ENCODE results near the gene GSG1. TPM values are rescaled to one million over a fixed set of nuclear protein-coding genes. Genes with fewer than 3 reads are reported as not detected.

GSG1 gene
- total RNA-seq, 1 experiment from 2014 or later, result 0.22 TPM

GRCh38 chr12:13128291-13128965 lies 25.0 kb upstream of the GSG1 start:
- no peak for TF ChIP-seq CTCF (conservative IDR thresholded peaks at IDR 0.05)
- peaks cover 4% of the 10 kb centered on the region for H3K4me1 ChIP-seq (ENCODE audit: insufficient read depth, low read length)
- H2BK120ac ChIP-seq (ENCODE audit: low read depth, low read length, poor library complexity, severe bottlenecking), result no peak overlapping the region
- H3K9ac ChIP-seq (ENCODE audit: extremely low read depth, insufficient read length, low read length), result no peak overlapping the region
- no peak overlapping the region for H2BK5ac ChIP-seq (ENCODE audit: insufficient read length, low read length)
- no peak overlapping the region for H3K14ac ChIP-seq (ENCODE audit: insufficient read depth, low read length)
- WGBS (ENCODE audit: extremely low coverage, insufficient read length, low lambda C conversion rate), result no CpG with 5 or more reads among the region's 8 CpGs
- H3K27ac ChIP-seq (ENCODE audit: insufficient read length, low read depth, low read length), result no peak overlapping the region
- H2BK12ac ChIP-seq (ENCODE audit: insufficient read length, low read depth, low read length), result no peak overlapping the region
- no peak overlapping the region for H3K4me3 Mint-ChIP-seq
- no peak overlapping the region for H4K8ac ChIP-seq (replicated peaks; ENCODE audit: insufficient read length, low read depth, low read length)
- no peaks in the 10 kb centered on the region for H3K9me3 ChIP-seq (ENCODE audit: control insufficient read depth, low read depth, low read length)
- H3K27me3 ChIP-seq (ENCODE audit: insufficient read depth, low read length), result no peaks in the 10 kb centered on the region
- no peak overlapping the region for H3K4me2 ChIP-seq (ENCODE audit: insufficient read depth, insufficient read length, low read length)
- H2AK5ac ChIP-seq (ENCODE audit: insufficient read length, low read length), result no peak overlapping the region
- no peak overlapping the region for H3K23ac ChIP-seq (ENCODE audit: insufficient read length, low read depth, low read length)
- no peak for DNase-seq
- no peak overlapping the region for H4K91ac ChIP-seq (ENCODE audit: insufficient read length, low read depth, low read length)
- H4K20me1 ChIP-seq (ENCODE audit: control insufficient read depth, insufficient read depth, insufficient read length), result no peaks in the 10 kb centered on the region
- H3K56ac ChIP-seq (ENCODE audit: insufficient read length, low read depth, low read length), result no peak overlapping the region
- no peaks in the 10 kb centered on the region for H3K23me2 ChIP-seq (ENCODE audit: insufficient read length, low read depth, low read length, poor library complexity, severe bottlenecking)
- H3T11ph ChIP-seq (ENCODE audit: low read length), result no peak overlapping the region
- H2BK20ac ChIP-seq (ENCODE audit: low read depth, low read length, poor library complexity, severe bottlenecking), result no peak overlapping the region
- H3K4me1 Mint-ChIP-seq, result peaks cover 13 to 15% of the 10 kb centered on the region in 2 experiments
- no peak overlapping the region for H4K5ac ChIP-seq (ENCODE audit: insufficient read length, low read depth, low read length)
- H3K18ac ChIP-seq (ENCODE audit: insufficient read length, low read depth, low read length), result no peak overlapping the region
- no peak overlapping the region for H2BK15ac ChIP-seq (ENCODE audit: low read depth, low read length)
- no peaks in the 10 kb centered on the region for H3K9me3 Mint-ChIP-seq
- H3K27me3 Mint-ChIP-seq (ENCODE audit: low read depth), result no peaks in the 10 kb centered on the region
- no peaks in the 10 kb centered on the region; a peak in 1 of 7 replicates for H3K36me3 Mint-ChIP-seq (ENCODE audit: insufficient read depth in 1 of 3, low read depth in 3 of 3)
- H3K79me2 ChIP-seq (ENCODE audit: insufficient read depth, low read length), result no peaks in the 10 kb centered on the region
- H3K27ac Mint-ChIP-seq, result no peak overlapping the region
- H3K4ac ChIP-seq (ENCODE audit: low read depth, low read length), result no peak overlapping the region
- no peaks in the 10 kb centered on the region for H3K79me1 ChIP-seq (ENCODE audit: insufficient read depth, low read depth, low read length, poor library complexity, severe bottlenecking)
- no peak overlapping the region for H2AFZ ChIP-seq (ENCODE audit: low read length)
